PC-3 (cell line): ENCODE data around the gene GPR107. TPM values are rescaled to one million over a fixed set of nuclear protein-coding genes. Genes with fewer than 3 reads are reported as not detected.

Experiments
- ATAC-seq: fragments of 200-7000 bp; cut with Tn5 transposase; 2 replicates; pipeline ENCODE4 v1.9.1; 2020; ENCODE audit warnings: mild to moderate bottlenecking, moderate library complexity
- BruUV-seq: library from RNA; stranded (reverse); fragments of 400-500 nt; replicated peaks from 2 replicates; lab custom pipeline; 2021; lab: Mats Ljungman, UMichigan
- CTCF ChIA-PET: fragments of 300-600 bp; sonication (Branson Sonifier 250); formaldehyde crosslinking; loops from one replicate; lab custom pipeline; 2022; ENCODE audit warnings: antibody characterized with exemption; lab: Charles Lee
- POLR2A ChIA-PET: fragments of 300-600 bp; sonication (Branson Sonifier 250); formaldehyde crosslinking; loops from one replicate; lab custom pipeline; 2022; ENCODE audit warnings: antibody characterized with exemption; ENCODE audit not compliant: unreplicated experiment; lab: Charles Lee
- DNase-seq: peaks from one replicate; pipeline ENCODE4 v3.0.0-alpha.2; 2015
- H2AFZ ChIP-seq: fragments of 300-600 bp; sonication (generic); 2 replicates; pipeline ENCODE4 v1.6.0; 2016; ENCODE audit warnings: antibody characterized with exemption, low read length
- H3F3A ChIP-seq: fragments of 300-600 bp; sonication (generic); one replicate; pipeline ENCODE4 v1.6.0; 2017; ENCODE audit warnings: antibody characterized with exemption, low read length, control low read depth, mild to moderate bottlenecking; ENCODE audit not compliant: unreplicated experiment
- H3K27ac ChIP-seq: fragments of 300-600 bp; sonication (generic); 2 replicates; pipeline ENCODE4 v1.5.1; 2016; ENCODE audit warnings: mild to moderate bottlenecking, low read length
- H3K27me3 ChIP-seq: fragments of 300-600 bp; sonication (generic); 2 replicates; pipeline ENCODE4 v1.6.1; 2016; ENCODE audit warnings: low read length, mixed read lengths
- H3K36me3 ChIP-seq: fragments of 300-600 bp; sonication (generic); 2 replicates; pipeline ENCODE4 v1.6.1; 2016; ENCODE audit warnings: low read depth, mixed run types, low read length, mixed read lengths
- H3K4me1 ChIP-seq: fragments of 300-600 bp; sonication (generic); 2 replicates; pipeline ENCODE4 v1.5.1; 2016; ENCODE audit warnings: low read length; ENCODE audit not compliant: insufficient read depth
- H3K4me2 ChIP-seq: fragments of 300-600 bp; sonication (generic); 2 replicates; pipeline ENCODE4 v1.6.0; 2016; ENCODE audit warnings: low read length
- H3K4me3 ChIP-seq: fragments of 300-600 bp; sonication (generic); 2 replicates; pipeline ENCODE4 v1.5.1; 2016; ENCODE audit warnings: mild to moderate bottlenecking, low read length, mixed read lengths
- H3K79me2 ChIP-seq: fragments of 300-600 bp; sonication (generic); 2 replicates; pipeline ENCODE4 v1.6.1; 2017; ENCODE audit warnings: low read length, mixed read lengths
- H3K9ac ChIP-seq: fragments of 300-600 bp; sonication (generic); 2 replicates; pipeline ENCODE4 v1.6.0; 2016; ENCODE audit warnings: mild to moderate bottlenecking, low read length
- H3K9me2 ChIP-seq: fragments of 300-600 bp; sonication (generic); replicated peaks from 2 replicates; pipeline ENCODE4 v1.6.1; 2016; ENCODE audit warnings: mixed run types, low read length, mixed read lengths
- H3K9me3 ChIP-seq: fragments of 300-600 bp; sonication (generic); 2 replicates; pipeline ENCODE4 v1.6.1; 2016; ENCODE audit warnings: low read length, mixed read lengths
- H4K20me1 ChIP-seq: fragments of 300-600 bp; sonication (generic); 2 replicates; pipeline ENCODE4 v1.6.1; 2016; ENCODE audit warnings: low read length, mixed read lengths
- EZH2 ChIP-seq: fragments of 300-600 bp; sonication (generic); IDR thresholded peaks from one replicate; pipeline ENCODE4 v1.6.1; 2017; ENCODE audit warnings: antibody characterized with exemption, mild to moderate bottlenecking, low read length; ENCODE audit not compliant: unreplicated experiment
- EZH2phosphoT487 ChIP-seq: fragments of 300-600 bp; sonication (generic); IDR thresholded peaks from 2 replicates; pipeline ENCODE4 v1.6.1; 2018; ENCODE audit warnings: mild to moderate bottlenecking, antibody characterized with exemption, low read length, borderline replicate concordance
- intact Hi-C: fragments of 100-400 bp; cut with micrococcal nuclease; formaldehyde crosslinking; loops from 2 replicates; pipeline ENCODE4 v1.9.0; 2023
- total RNA-seq: library from RNA; depleted of rRNA; stranded (reverse); fragments of >200 nt; gene quantifications from 2 replicates; pipeline ENCODE4 v1.2.3, GENCODE V29; 2014; rRNA removed
- TF ChIP-seq, protein P1 (sequence below): fragments of 300-600 bp; sonication (generic); conservative IDR thresholded peaks from 2 replicates; pipeline ENCODE4 v1.5.1; 2017; ENCODE audit warnings: antibody characterized with exemption, low read depth, mild to moderate bottlenecking, low read length

GPR107 gene
- total RNA-seq, 1 experiment from 2014 or later = 11.4 TPM

DNA sequence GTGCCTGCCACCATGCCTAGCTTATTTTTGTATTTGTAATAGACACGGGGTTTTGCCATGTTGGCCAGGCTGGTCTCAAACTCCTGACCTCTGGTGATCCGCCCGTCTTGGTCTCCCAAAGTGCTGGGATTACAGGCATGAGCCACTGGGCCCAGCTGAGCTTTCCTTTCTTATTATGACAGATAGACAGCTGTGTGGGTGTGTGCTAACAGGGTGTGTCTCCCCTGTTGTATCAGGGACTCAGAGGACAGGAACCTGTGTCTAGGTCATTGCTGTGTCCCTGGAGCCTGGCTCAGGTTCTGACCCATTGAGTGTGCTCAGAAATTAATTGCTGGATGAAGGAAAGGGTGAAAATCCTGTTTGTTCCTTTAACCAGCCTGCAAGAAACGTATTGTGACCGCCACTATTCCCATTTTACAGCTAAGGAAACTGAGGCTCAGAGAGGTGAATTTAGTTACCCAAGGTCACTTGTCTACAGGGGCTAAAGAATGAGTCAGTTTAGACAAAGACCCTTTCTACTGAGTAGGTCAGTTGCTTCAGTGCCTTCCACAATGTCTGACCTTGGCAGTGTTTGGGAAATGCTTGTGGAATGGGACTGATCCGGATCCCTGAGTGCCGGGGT lies 135.3 kb downstream of the GPR107 start:
- POLR2A ChIA-PET = no interaction called here

More for the DNA sequence above, 135.3 kb downstream of the GPR107 start:
- no peak for ATAC-seq
- Histone ChIP-seq H4K20me1 (peaks cover 3% of the 10 kb centered on the region; the same call in 1 of the 2 replicates), H3K4me1 (peaks cover 10% of the 10 kb centered on the region), H3K4me3 (no peak overlapping the region), H3K79me2 (peaks cover 36% of the 10 kb centered on the region), H3K4me2 (no peak overlapping the region), H3K9me2 (no peaks in the 10 kb centered on the region), H3K27me3 (no peaks in the 10 kb centered on the region), H3F3A (no peaks in the 10 kb centered on the region), H2AFZ (no peak overlapping the region), H3K36me3 (no peaks in the 10 kb centered on the region), H3K9me3 (no peaks in the 10 kb centered on the region), H3K9ac (no peak overlapping the region), H3K27ac (no peak overlapping the region)
- BruUV-seq = no TSS peak
- DNase-seq = no peak
- TF ChIP-seq EZH2phosphoT487 (no peak), EZH2 (no peak)
- TF ChIP-seq, protein P1, sequence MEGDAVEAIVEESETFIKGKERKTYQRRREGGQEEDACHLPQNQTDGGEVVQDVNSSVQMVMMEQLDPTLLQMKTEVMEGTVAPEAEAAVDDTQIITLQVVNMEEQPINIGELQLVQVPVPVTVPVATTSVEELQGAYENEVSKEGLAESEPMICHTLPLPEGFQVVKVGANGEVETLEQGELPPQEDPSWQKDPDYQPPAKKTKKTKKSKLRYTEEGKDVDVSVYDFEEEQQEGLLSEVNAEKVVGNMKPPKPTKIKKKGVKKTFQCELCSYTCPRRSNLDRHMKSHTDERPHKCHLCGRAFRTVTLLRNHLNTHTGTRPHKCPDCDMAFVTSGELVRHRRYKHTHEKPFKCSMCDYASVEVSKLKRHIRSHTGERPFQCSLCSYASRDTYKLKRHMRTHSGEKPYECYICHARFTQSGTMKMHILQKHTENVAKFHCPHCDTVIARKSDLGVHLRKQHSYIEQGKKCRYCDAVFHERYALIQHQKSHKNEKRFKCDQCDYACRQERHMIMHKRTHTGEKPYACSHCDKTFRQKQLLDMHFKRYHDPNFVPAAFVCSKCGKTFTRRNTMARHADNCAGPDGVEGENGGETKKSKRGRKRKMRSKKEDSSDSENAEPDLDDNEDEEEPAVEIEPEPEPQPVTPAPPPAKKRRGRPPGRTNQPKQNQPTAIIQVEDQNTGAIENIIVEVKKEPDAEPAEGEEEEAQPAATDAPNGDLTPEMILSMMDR = no peak
- CTCF ChIA-PET = no interaction called here
- intact Hi-C loops = no loop called here

Other genes with a start within 250 kb of the GPR107 start
- gene TOR1A, start 229.8 kb upstream of the GPR107 start, total RNA-seq = 28.2 and 29.8 TPM in 2 replicates
- gene C9orf78, start 218.6 kb upstream of the GPR107 start, total RNA-seq = 42.4 and 57.4 TPM in 2 replicates
- gene USP20, start 218.4 kb upstream of the GPR107 start, total RNA-seq = 15.0 and 16.2 TPM in 2 replicates
- gene FNBP1, start 10.7 kb upstream of the GPR107 start, total RNA-seq = 30.8 and 39.6 TPM in 2 replicates
- 13.4 and 14.0 TPM in 2 replicates for gene NCS1, start 118.5 kb downstream of the GPR107 start, total RNA-seq
- gene HMCN2, start 211.9 kb downstream of the GPR107 start, total RNA-seq = 0.11 and 0.35 TPM in 2 replicates